Stimulated activated CD8-positive, alpha-beta memory T cell treated with anti-CD3 and anti-CD28 coated beads, Interleukin-2, amount 100 ng/mL, for 48 hours (primary cell): ENCODE results near the gene SLC30A9.

Source experiments
- DNase-seq, 2 donors: peaks; one replicate each; pipeline ENCODE4 v3.0.0-alpha.2; 2020; ENCODE audit warnings: low read depth in 2 of 2

The SLC30A9 gene

DNA sequence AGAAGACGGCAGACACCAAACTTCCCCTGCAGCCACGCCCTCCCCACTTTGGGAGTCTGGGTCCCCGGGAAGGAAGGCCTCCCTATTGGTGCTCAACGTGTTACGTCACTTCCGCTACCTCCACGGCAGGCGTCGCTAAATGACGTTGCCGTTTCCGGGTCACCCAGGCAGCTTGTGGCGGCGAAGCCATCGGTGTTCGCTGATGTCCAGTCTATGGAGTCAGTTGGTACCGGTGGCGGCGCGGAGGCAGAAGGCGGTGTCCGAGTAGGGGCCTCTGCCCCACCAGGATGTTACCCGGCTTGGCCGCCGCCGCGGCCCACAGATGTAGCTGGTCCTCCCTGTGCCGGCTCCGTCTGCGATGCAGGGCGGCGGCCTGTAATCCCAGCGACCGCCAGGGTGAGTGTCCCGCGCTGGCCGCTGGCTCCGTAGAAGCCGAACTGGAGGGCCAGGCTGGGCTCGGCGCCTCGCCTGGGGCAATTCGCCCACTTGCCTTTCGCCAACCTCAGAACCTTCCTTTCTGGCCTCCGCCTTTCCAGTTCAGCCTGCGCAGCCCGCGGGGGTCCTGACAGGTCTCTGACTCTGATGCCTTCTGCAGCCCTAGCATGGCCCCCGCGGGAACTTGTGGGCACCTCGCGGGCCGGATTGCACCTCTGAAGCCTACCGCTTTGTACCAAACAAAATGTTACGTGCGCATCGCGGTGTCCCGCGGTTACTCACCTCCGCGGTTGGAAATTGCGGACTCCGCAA lies at the start of gene SLC30A9:
TSS of gene SLC30A9 (plus strand) at position 166 of the 747 bp plus-strand sequence. CDS start at position 288, 122 bp downstream.
- DNase-seq: peak; percentile 81 to 85

GRCh38 chr4:41940834-41941233 lies 49.5 kb upstream of the SLC30A9 start:
- DNase-seq: no peak

GRCh38 chr4:41943506-41943905 lies 46.8 kb upstream of the SLC30A9 start:
- DNase-seq: no peak

DNA sequence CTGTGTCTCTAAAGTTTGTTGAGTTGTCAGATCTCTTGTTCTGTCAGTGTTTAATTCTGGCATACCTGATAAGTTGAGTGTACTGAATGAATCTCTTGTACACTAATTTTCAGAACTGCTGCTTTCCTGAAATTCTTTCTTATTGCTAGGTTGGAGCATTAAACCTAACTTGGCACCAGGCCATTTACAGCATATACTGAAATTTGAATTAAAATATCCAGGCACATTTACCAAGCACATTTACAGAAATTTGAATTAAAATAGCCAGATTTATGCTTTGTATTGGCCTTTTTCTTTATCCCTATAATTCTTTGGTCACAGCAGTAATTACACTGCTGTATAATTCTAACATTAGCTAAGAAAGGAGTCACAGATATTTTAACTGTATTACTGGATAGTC lies 46.2 kb upstream of the SLC30A9 start:
- no peak for DNase-seq

GRCh38 chr4:41949531-41949930 lies 40.8 kb upstream of the SLC30A9 start:
- no peak for DNase-seq

GRCh38 chr4:41957634-41958033 lies 32.7 kb upstream of the SLC30A9 start:
- no peak for DNase-seq

- DNase-seq: no peak
These were observed 27.2 kb upstream of the SLC30A9 start for GRCh38 chr4:41963105-41963504.

- DNase-seq: no peak
These were observed 25.9 kb upstream of the SLC30A9 start for GRCh38 chr4:41964401-41964800.

DNA sequence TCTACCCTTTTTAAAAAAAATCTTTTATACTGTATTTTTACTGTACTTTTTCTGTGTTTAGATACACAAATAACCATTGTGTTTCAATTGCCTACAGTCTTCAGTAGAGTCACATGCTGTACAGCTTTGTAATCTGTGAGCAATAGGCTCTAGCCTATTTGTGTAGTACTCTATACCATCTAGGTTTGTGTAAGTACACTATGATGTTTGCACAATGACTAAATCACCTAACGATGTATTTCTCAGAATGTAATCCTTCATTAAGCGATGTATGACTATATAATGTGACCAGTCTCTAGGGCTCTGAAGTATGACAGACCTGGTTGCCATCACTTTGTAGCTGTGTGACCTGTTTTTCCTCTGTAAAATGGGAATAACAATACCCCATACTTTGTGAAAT lies 22.9 kb upstream of the SLC30A9 start:
- no peak for DNase-seq

GRCh38 chr4:41969671-41970070 lies 20.7 kb upstream of the SLC30A9 start:
- no peak for DNase-seq

- no peak for DNase-seq
These were observed 15.0 kb upstream of the SLC30A9 start for GRCh38 chr4:41975341-41975740.

DNA sequence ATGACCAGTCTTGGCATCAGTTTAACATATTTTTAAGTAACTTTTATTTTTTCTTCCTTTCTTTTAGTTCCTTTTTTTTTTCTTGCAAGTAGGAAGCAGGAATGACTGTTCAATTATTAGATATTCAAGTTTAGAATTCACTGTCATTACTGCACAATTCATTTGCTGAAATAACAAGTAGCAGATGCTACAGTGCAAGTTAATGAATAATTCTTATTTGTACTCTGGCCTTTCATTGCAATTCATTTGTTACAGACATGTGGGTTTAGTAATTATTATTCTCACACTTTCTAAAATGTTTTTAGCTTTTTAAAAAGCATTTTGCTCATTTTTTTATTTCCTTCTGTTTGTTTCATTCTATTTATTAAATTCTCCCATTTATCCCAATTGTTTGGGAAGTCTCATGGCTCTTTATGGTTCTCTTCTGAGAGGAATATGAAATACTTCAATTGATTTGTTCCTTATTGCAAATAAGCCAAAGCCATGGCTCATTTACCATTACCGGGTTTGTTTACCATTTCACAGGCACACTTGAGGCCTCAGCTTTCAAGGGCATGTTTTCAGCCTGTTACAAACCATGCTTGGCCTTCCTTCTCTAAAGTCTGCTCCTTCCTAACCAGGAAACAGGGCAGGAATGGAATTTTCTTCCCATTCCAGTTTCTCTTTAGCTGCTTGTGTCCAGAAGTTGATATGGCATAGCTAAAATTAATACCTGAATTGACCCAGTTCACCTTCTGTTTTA lies 13.4 kb upstream of the SLC30A9 start:
- no peak for DNase-seq

GRCh38 chr4:41977709-41978108 lies 12.6 kb upstream of the SLC30A9 start:
- no peak for DNase-seq

- no peak for DNase-seq
These were observed 8.9 kb upstream of the SLC30A9 start, which contains the start of gene DCAF4L1 for GRCh38 chr4:41981456-41981855. Gene DCAF4L1, plus strand, starts transcription at chr4:41981756. Its CDS starts 37 bp downstream, at chr4:41981793.

GRCh38 chr4:41982716-41983115 lies 7.6 kb upstream of the SLC30A9 start:
- no peak for DNase-seq

DNA sequence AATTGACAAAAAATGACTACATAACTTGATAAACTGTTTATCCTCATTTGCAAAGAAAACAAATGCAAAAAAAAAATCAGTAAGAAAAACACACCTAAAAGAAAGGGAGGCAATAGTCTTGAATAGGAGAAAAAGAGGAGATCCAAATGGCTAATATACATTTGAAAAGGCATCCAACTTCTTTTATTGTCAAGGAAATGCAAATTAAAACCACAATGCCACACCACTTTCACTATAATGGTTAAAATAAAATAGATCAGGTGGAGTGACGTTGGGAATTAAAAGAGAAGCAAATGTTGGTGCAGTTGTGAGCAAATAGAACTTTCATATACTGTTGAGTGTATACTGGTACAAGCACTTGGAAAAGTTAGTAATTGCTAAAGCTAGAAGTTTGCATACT lies 5.2 kb upstream of the SLC30A9 start:
- DNase-seq: no peak

- no peak for DNase-seq
These were observed 351 bp upstream of the SLC30A9 start for GRCh38 chr4:41989994-41990364.

GRCh38 chr4:41991916-41992767 lies 1.8 kb downstream of the SLC30A9 start:
- no peak for DNase-seq

- no peak for DNase-seq
These were observed 2.9 kb downstream of the SLC30A9 start for GRCh38 chr4:41992967-41993857.

DNA sequence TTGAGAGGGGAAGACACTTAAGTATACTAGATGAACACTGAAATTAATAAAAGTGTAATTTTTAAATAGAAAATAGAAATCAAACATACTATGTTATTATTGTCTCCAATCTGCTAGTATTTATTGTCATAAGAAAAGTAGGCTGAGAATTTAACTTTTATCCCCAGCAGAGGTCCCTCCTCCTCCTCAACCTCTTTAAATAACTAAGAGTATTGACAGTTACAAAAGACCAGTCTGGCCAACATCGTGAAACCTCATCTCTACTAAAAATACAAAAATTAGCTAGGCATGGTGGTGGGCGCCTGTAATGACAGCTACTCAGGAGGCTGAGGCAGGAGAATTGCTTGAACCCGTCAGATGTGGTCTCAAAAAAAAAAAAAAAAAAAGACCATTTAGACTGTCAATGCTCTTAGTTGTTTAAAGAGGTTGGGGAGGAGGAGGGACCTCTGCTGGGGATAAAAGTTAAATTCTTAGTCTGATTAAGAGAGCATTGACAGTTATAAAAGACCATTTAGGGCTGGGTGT lies 4.2 kb downstream of the SLC30A9 start:
- DNase-seq: no peak

GRCh38 chr4:41998019-41998418 lies 7.7 kb downstream of the SLC30A9 start:
- DNase-seq: no peak
